EL (cell line): Measurements from ENCODE around the gene ALK.

Experiments
- DNase-seq: peaks from one replicate; pipeline ENCODE4 v3.0.0-alpha.2; 2016

The ALK gene

GRCh38 chr2:29480426-29480825 lies 441.0 kb downstream of the ALK start:
- DNase-seq: no peak

GRCh38 chr2:29479401-29479800 lies 442.0 kb downstream of the ALK start:
- DNase-seq: no peak

- no peak for DNase-seq
These were observed 442.7 kb downstream of the ALK start for GRCh38 chr2:29478641-29479040.

- no peak for DNase-seq
These were observed 444.2 kb downstream of the ALK start for GRCh38 chr2:29477186-29477585.

DNA sequence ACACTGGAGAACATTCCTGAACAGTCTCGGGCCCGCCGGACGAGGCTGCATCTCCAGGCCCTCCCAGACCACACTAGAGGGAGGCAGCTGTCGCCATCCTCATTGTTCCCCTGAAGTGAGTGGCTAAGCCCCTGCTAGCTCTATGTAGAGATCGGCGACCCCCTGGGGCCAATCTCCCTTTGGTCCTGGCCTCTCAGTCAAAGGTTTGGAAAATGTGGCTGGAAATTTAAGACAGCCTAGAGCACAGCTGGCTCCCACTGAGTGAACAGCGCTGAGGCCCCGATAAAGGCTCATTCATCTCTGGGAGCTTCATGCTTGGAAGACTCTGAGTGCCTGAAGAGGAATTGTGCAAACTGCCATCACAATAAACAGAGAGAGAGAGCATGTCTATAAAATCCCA lies 445.9 kb downstream of the ALK start:
- no peak for DNase-seq

DNA sequence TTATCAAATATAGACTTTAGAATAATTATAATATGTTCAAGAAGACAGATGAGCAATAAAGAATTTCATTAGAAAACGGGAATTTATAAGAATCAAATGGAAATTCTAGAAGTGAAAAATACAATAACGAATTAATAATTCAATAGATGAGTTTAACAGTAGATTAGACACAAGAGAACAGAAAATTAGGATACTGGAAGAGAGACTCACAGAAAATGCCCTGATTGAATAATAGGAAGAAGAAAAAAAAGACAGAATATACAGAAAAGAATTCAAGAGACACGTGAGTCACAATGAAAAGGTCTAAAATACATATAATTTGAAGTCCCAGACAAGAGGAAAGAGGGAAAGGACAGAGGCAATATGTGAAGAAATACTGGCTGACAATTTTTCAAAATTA lies 451.4 kb downstream of the ALK start:
- no peak for DNase-seq

DNA sequence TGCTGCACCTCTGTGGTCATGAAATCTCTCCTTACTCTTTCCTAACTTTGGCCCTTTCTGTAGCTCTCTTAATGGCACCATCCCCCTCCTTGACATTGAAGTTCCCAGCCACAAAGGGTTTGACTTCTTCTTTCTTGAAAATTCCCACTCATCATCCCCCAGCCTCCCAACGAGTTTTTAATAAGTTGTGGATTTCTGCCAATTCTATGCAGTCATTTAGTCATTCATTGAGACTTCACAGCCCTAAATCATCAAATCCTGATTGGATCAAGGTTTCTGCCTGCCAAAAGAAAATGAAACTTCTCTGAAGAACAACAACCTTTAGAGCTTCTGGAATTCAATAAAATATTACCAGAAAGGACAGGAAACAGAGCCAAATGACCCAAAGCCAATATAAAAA lies 451.9 kb downstream of the ALK start:
- peak; percentile 8 for DNase-seq

DNA sequence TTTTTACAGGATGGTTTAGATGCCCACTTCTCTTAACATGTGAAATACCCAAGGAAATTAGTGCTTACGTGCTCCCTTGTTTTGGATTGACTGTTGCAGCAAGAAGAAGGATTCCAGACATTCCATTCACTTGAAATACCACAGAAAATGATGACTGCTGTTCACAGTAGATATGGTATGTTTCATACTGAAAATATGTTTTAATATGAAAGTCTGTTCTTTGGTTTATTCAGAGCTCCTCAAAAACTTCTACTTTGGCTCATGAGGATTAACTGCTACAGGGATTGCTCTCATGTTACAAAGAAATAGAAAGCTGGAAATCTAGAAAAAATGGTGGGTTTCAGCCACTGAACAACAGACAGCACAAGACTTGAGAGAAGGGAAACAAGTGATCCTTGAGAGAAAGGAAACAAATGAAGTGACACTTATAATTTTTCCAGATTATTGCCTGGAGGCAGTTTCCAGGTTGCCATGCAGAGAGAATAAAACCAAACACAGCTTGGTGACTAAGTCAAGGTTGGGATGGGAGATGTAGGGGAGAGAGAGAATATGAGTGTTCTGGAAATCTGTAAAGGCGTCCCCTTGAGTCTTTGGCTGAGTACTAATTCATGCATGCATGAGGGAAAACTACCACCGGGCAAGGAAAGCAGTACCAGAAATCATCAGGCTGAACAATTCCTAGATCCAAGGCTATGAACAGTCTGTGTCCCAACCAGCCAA lies 458.0 kb downstream of the ALK start:
- peak; percentile 88 for DNase-seq

DNA sequence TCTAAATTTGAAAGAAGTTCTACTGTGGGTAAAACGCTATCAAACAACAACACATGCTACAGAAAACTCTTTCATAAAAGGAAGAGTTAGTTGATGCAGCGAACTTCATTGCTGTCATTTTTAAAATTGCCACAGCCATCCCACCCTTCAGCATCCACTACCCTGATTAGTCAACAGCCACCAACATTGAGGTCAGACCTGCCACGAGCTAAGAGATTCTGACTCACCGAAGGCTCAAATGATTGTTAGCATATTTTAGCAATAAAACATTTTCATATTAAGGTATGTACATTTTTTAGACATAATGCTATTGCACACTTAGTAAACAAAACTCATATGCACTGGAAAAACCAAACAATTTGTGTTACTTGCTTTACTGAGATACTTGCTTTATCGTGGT lies 459.1 kb downstream of the ALK start:
- DNase-seq: peak; percentile 82

DNA sequence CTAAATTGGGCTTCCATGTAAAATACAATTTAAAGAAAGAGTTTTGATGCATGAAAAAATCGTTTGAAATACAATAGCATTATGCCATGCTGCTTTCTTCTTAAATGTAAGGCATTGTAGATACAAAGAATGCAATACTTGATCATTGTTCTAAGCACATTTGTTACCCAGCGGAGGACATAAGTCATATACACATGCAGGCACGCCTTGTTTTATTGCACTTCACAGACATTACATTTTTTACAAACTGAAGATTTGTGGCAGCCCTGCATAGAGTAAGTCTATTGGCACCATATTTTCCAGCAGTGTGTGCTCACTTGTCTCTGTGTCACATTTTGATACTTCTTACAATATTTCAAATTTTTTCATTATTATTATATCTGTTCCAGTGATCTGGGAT lies 461.2 kb downstream of the ALK start:
- no peak for DNase-seq

DNA sequence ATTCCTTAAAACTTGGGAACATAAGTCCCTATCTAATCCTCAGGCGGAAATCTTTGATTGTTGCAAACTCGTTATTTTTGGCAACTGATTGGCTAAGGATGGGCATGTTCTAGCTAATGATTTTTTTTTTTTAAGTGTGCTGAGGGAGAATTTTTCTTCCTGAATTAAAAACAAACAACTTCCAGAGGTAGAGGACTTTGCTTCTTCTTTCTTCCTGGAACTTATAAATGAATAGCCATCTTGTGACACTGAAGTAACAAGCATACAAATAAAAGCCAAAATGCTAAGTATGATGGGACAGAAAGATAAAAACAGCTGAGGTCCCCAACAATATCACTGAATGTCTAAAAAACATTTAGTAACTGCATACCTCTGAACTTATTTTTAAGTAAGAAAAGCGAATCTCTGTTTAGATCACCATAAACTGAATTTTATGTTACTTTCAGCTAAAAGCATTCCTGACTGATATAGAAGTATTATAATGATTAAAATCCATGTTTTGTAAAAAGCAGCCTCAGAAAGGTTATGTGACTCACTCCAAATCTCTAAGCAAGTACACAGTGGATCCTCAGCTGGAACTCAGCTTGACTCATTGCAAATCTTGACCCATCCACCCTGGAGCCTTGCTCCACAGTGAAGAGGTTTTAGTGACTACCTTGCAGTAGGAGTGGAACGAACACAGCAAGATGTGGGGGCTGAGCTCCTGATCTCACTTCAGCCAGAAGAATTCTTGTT lies 461.8 kb downstream of the ALK start:
- peak; percentile 80 for DNase-seq

GRCh38 chr2:29456429-29456828 lies 465.0 kb downstream of the ALK start:
- DNase-seq: no peak

DNA sequence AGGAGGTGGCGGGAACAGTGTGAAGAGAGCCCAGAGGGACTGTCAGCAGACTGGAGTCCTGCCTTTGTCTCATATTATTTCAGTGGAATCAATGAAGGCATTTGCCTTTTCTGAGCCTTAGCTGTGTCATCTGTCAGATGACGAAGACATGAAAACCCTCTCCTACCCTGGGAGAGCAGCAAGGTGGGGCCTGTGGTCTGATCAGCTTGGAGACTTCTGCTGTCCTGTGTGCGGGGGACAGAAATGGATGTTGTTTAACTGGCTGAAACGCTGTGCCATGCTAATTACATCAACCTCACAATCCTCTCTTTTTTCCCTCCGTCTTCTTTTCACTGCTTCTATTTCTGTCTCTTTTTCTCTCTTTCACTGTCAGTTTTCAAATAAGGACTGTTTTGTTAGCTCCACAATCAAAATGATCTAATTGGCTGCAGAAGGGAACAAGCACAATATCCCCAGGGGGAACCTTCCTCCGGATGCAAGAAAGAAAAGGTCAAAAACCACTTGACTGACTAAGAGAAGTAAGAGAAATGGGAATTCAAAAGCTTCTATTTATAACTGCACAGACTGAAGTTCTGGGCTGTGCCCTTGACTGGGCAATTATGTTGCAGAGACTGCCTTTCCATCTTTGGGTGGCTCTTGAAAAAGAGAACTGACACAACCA lies 466.1 kb downstream of the ALK start:
- DNase-seq: peak; percentile 7

DNA sequence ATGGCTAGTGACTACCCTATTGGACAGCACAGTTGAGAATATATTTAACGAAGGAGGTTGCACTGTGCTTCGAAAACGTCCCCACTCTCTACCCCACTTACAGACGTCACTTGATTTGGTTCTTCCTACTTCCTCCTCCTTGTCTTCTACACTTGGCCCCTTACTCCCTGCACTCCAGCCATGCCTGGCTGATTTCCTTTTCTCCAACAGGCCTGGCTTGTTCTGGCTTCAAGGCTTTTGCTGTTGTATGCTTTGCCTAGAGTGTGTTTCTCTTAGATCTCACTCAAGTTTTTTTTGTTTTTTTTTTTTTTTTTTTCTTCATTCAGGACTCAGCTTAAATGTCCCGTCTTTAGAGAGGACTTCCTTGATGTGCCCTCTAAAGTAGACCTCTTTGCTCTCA lies 469.4 kb downstream of the ALK start:
- DNase-seq: no peak

DNA sequence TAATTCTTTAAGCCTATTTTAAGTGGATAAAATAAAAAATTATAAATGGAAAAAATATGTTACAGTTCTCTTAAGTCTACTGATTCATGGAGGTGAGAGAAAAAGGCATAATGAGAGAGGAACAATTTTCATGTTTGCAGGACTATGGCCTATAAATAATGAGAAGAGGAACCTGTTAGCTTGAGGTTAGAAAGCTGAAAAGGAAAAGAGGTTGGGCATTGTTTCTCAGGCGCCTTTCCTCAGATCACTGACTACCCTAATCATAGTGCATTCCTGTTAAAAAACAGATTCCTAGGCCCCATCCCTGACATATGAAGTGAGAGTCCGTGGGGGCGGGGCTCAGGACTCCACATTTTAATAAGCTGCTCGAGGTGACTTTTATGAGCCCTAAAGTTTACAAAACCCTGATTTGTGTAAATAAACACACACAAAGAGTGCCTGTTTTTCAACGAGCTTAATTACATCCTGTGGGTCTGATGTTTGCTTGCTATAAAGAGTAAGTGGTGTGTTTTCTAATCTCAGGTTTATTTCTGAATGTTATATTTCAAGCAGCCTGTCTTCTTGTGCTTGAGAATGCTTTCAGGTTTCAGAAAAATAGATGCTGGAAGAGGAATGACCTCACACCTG lies 470.7 kb downstream of the ALK start:
- no peak for DNase-seq

GRCh38 chr2:29449499-29449898 lies 471.9 kb downstream of the ALK start:
- no peak for DNase-seq

DNA sequence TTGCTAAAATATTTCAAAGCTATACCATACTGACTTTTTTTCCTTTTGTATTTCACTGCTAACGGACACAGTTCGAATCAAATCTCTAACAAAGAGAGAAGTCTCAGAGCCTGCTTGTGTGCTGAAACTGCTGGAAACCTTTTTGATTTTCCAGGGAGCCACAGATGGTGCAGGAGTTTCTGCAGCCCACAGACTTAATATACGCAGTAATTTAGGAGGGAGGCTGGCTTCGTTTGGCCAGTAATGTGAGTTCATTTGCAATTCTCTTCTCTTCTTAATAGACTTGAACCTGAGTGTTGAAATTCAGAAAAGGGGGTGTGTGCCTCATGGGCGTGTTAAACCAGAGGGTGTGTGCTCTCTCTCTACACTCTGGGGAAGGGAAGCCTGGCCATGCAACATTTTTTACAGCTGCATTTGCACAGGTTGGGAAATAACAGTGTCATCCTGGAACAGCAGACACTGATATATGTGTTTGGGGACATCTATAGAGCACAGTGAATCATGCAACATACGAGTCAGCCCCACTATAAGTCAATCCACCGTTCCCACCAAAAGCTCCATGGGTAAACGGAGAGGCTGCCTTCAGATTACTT lies 473.2 kb downstream of the ALK start:
- no peak for DNase-seq

- no peak for DNase-seq
These were observed 473.9 kb downstream of the ALK start for GRCh38 chr2:29447513-29447912.

GRCh38 chr2:29446847-29447246 lies 474.5 kb downstream of the ALK start:
- no peak for DNase-seq

- no peak for DNase-seq
These were observed 477.2 kb downstream of the ALK start for GRCh38 chr2:29444150-29444549.

- peak; percentile 86 for DNase-seq
These were observed 477.8 kb downstream of the ALK start for GRCh38 chr2:29443627-29444026.

DNA sequence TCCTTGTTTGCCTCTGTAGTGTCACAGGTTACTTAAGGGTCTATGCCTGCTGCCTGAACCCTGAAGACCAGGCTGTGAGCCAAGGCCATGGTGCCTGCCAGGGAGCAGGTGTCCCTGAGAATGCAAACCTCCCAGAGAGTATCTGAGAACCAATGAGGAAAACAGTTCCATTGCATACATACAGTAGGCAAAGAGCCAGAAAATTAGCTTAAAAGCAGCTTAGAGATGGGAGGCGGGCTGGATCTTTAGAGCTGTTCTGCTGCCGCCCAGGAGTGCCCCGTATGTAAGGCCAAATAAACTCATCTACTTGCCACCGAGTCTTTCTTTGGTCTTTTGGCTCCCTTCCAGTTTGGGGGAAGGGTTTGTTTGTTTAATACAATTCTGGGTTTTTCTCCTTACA lies 478.2 kb downstream of the ALK start:
- no peak for DNase-seq

DNA sequence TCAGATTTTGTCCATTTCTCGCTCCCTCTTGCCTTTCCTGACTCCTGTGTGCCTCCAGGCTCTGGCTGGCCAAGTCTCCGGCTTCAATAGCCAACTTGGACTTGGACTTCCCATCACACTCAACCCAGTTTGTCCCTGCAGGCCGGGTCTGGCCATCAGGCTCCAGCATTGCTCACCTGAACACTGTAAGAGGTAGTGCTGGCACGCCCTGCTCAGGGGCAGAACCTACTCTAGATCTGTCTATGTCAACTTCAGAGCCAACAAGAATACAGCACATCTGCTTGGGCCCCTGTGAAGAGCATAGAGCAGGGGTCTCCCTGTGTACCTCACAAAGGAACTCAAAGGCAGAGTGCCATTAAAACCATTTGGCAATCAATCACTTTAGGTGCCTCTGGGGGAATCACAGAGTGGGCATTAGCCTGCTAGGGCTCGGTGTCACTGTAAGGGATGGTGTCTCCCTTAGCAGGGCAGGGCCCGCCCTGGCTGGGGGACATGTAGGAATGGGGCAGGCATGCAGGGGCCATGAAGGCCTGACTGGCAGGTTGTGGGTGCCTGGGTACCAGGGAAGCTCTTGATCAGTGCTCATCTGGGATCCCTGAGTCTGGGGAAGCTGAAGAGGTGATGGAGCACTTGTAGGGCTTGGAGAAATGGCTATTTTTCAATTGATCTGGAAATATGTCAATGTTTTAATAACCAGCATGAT lies 480.3 kb downstream of the ALK start:
- DNase-seq: no peak
